Ishikawa (cell line): ENCODE data around the gene KNOP1.

Experiments
- EGR1 ChIP-seq: IDR thresholded peaks from 2 replicates; pipeline ENCODE4 v1.6.1; 2012
- EP300 ChIP-seq: IDR thresholded peaks from 2 replicates; pipeline ENCODE4 v1.6.1; 2012; ENCODE audit warnings: borderline replicate concordance
- RAD21 ChIP-seq: IDR thresholded peaks from 2 replicates; pipeline ENCODE4 v1.6.1; 2012; ENCODE audit warnings: low read depth
- REST ChIP-seq: IDR thresholded peaks from 2 replicates; pipeline ENCODE4 v1.6.1; 2012; ENCODE audit warnings: low read depth, mild to moderate bottlenecking

GRCh38 chr16:19745286-19746010 is 27.4 kb upstream of the KNOP1 start:
- TF ChIP-seq EP300 (no peak), REST (no peak), EGR1 (no peak), RAD21 (no peak)
